Measurements from ENCODE around the gene PARN.
"Not testable (repeated sequence)": the region's sequence is repeated elsewhere in the genome, so short reads cannot be mapped to it uniquely, and the experiment has no call there.

DNA sequence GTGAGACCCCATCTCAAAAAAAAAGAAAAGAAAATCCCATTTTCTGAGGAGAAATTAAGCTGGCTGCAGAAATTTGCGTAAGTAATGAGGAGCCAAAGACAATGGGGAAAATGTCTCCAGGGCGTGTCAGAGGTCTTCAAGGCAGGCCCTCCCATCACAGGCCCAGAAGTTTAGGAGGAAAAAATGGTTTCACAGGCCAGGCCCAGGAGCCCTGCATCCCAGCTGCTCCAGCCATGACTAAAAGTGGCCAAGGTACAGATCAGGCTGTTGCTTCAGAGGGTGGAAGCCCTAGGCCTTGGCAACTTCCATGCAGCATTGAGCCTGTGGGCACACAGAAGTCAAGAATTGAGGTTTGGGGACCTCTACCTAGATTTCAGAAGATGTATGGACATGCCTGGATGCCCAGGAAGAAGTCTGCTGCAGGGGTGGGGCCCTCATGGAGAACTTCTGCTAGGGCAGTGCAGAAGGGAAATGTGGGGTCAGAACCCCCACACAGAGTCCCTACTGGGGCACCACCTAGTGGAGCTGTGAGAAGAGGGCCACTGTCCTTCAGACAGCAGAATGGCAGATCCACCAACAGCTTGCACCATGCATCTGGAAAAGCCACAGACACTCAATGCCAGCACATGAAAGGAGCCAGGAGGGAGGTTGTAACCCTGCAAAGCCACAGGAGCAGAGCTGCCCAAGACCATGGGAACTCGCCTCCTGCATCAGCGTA lies 55.2 kb downstream of the PARN start:
- not testable (repeated sequence) for TF ChIP-seq CHD2 (IDR thresholded peaks at IDR 0.05; ENCODE audit: low read length); POLR2A (IDR thresholded peaks at IDR 0.05; ENCODE audit: control extremely low read depth in 1 of 2, low read depth in 2 of 2, low read length in 2 of 2); SUZ12 (IDR thresholded peaks at IDR 0.05; ENCODE audit: low read length); EP300 (IDR thresholded peaks at IDR 0.05; ENCODE audit: borderline replicate concordance in 1 of 2, low read depth in 2 of 2, low read length in 2 of 2); CTCF (IDR thresholded peaks at IDR 0.05; ENCODE audit: control extremely low read depth in 1 of 3, insufficient read depth in 1 of 3, low read depth in 1 of 3, low read length in 3 of 3); BRCA1 (IDR thresholded peaks at IDR 0.05; ENCODE audit: low read depth, low read length); SIN3A (conservative IDR thresholded peaks at IDR 0.05 in 1 of 2, IDR thresholded peaks at IDR 0.05 in 1 of 2; ENCODE audit: low read depth in 1 of 2, low read length in 2 of 2); EZH2 (IDR thresholded peaks at IDR 0.05; ENCODE audit: low read depth, low read length, severe bottlenecking); RFX5 (IDR thresholded peaks at IDR 0.05; ENCODE audit: borderline replicate concordance, low read depth, low read length)
- TF ChIP-seq, protein P1, sequence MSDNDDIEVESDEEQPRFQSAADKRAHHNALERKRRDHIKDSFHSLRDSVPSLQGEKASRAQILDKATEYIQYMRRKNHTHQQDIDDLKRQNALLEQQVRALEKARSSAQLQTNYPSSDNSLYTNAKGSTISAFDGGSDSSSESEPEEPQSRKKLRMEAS (IDR thresholded peaks at IDR 0.05), result not testable (repeated sequence)
- TF ChIP-seq, protein P2, sequence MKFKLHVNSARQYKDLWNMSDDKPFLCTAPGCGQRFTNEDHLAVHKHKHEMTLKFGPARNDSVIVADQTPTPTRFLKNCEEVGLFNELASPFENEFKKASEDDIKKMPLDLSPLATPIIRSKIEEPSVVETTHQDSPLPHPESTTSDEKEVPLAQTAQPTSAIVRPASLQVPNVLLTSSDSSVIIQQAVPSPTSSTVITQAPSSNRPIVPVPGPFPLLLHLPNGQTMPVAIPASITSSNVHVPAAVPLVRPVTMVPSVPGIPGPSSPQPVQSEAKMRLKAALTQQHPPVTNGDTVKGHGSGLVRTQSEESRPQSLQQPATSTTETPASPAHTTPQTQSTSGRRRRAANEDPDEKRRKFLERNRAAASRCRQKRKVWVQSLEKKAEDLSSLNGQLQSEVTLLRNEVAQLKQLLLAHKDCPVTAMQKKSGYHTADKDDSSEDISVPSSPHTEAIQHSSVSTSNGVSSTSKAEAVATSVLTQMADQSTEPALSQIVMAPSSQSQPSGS (IDR thresholded peaks at IDR 0.05; ENCODE audit: low read length), result not testable (repeated sequence)
